Smooth muscle cell (in vitro differentiated cells): ENCODE measurements around the gene CLBA1. TPM values are rescaled to one million over a fixed set of nuclear protein-coding genes. Genes with fewer than 3 reads are reported as not detected.

Source experiments
- DNase-seq: peaks from one replicate; lab custom pipeline; 2025; ENCODE audit not compliant: unreplicated experiment; lab: John Stamatoyannopoulos, UW
- H2AFZ ChIP-seq: fragments of 200-600 bp; sonication (generic); 2 replicates; pipeline ENCODE4 v1.6.0; 2016; ENCODE audit warnings: antibody characterized with exemption, low read depth, mild to moderate bottlenecking
- H3F3A ChIP-seq: fragments of 200-600 bp; sonication (generic); 2 replicates; pipeline ENCODE4 v1.6.0; 2017; ENCODE audit warnings: antibody characterized with exemption, low read depth
- H3K27ac ChIP-seq: fragments of 200-600 bp; sonication (generic); 2 replicates; pipeline ENCODE4 v1.5.1; 2016; ENCODE audit warnings: low read depth, mild to moderate bottlenecking
- H3K27me3 ChIP-seq: fragments of 200-600 bp; sonication (generic); 2 replicates; pipeline ENCODE4 v1.6.1; 2016; ENCODE audit warnings: low read depth, mild to moderate bottlenecking
- H3K36me3 ChIP-seq: fragments of 200-600 bp; sonication (generic); 2 replicates; pipeline ENCODE4 v1.5.1; 2016; ENCODE audit warnings: low read depth
- H3K4me1 ChIP-seq: fragments of 200-600 bp; sonication (generic); 2 replicates; pipeline ENCODE4 v1.5.1; 2016; ENCODE audit warnings: low read depth
- H3K4me2 ChIP-seq: fragments of 200-600 bp; sonication (generic); 2 replicates; pipeline ENCODE4 v1.6.0; 2016; ENCODE audit warnings: mild to moderate bottlenecking
- H3K4me3 ChIP-seq: fragments of 200-600 bp; sonication (generic); 2 replicates; pipeline ENCODE4 v1.5.1; 2016; ENCODE audit warnings: mild to moderate bottlenecking
- H3K79me2 ChIP-seq: fragments of 200-600 bp; sonication (generic); 2 replicates; pipeline ENCODE4 v1.6.0; 2016; ENCODE audit warnings: low read depth, mild to moderate bottlenecking
- H3K9ac ChIP-seq: fragments of 200-600 bp; sonication (generic); 2 replicates; pipeline ENCODE4 v1.6.0; 2016; ENCODE audit warnings: low read depth
- H3K9me3 ChIP-seq: fragments of 200-600 bp; sonication (generic); replicated peaks from 2 replicates; pipeline ENCODE4 v1.5.1; 2016; ENCODE audit warnings: low read depth
- H4K20me1 ChIP-seq: fragments of 200-600 bp; sonication (generic); 2 replicates; pipeline ENCODE4 v1.6.0; 2016; ENCODE audit warnings: low read depth
- WGBS: methylation state at CpG from one replicate; pipeline ENCODE4 v1.1.7; 2016; ENCODE audit warnings: low lambda C conversion rate; 5-methylcytosine and 5-hydroxymethylcytosine counted together
- polyA plus RNA-seq: library from polyadenylated mRNA; unstranded; fragments of >200 nt; fragmentation: Nextera tagmentation; extraction: Ambion mirVana; gene quantifications from 2 replicates; pipeline ENCODE4 v1.2.1, GENCODE V29; 2016
- total RNA-seq: library from RNA; depleted of rRNA; stranded (reverse); fragments of >200 nt; gene quantifications from 2 replicates; pipeline ENCODE4 v1.2.3, GENCODE V29; 2014
- TF ChIP-seq, protein P1 (sequence below): fragments of 200-600 bp; sonication (generic); IDR thresholded peaks from 2 replicates; pipeline ENCODE4 v1.5.1; 2017; ENCODE audit warnings: borderline replicate concordance, mild to moderate bottlenecking, antibody characterized with exemption; ENCODE audit not compliant: insufficient read depth, poor library complexity, severe bottlenecking

Gene CLBA1
- total and polyA plus RNA-seq, 2 experiments from 2014 or later, result 5.0 to 8.7 TPM

DNA sequence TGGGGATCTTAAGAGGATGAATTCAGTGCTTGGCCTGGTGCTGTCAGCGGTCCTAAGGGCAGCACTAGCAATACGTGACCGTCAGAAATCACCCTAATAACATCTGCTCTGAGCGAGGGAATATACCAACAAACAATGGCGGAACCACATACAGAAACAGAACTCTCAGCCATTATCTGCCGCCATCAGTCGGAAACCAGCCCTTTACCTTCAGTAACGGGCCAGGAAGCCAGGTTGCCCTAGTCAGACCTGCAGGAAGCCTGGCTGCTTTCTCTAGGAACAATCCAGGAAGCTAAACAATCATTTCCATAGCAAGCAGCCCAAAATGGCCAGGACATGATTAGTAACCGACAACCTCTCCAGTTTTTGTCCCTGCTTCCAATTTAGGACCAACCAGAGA is 29.7 kb downstream of the CLBA1 start:
- Histone ChIP-seq H3K79me2 (peaks cover 98% of the 10 kb centered on the region), H4K20me1 (peaks cover 97% of the 10 kb centered on the region), H3K4me3 (no peak overlapping the region), H3K9me3 (no peaks in the 10 kb centered on the region), H3F3A (peaks cover 5% of the 10 kb centered on the region), H3K27ac (no peak overlapping the region), H3K4me2 (no peak overlapping the region), H3K4me1 (peaks cover 30% of the 10 kb centered on the region), H2AFZ (no peak overlapping the region), H3K36me3 (no peaks in the 10 kb centered on the region), H3K9ac (no peak overlapping the region), H3K27me3 (no peaks in the 10 kb centered on the region)
- DNase-seq, result no peak
- WGBS, result 79% methylated on average over 9 of the region's 9 CpGs
- TF ChIP-seq, protein P1, sequence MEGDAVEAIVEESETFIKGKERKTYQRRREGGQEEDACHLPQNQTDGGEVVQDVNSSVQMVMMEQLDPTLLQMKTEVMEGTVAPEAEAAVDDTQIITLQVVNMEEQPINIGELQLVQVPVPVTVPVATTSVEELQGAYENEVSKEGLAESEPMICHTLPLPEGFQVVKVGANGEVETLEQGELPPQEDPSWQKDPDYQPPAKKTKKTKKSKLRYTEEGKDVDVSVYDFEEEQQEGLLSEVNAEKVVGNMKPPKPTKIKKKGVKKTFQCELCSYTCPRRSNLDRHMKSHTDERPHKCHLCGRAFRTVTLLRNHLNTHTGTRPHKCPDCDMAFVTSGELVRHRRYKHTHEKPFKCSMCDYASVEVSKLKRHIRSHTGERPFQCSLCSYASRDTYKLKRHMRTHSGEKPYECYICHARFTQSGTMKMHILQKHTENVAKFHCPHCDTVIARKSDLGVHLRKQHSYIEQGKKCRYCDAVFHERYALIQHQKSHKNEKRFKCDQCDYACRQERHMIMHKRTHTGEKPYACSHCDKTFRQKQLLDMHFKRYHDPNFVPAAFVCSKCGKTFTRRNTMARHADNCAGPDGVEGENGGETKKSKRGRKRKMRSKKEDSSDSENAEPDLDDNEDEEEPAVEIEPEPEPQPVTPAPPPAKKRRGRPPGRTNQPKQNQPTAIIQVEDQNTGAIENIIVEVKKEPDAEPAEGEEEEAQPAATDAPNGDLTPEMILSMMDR, result no peak

DNA sequence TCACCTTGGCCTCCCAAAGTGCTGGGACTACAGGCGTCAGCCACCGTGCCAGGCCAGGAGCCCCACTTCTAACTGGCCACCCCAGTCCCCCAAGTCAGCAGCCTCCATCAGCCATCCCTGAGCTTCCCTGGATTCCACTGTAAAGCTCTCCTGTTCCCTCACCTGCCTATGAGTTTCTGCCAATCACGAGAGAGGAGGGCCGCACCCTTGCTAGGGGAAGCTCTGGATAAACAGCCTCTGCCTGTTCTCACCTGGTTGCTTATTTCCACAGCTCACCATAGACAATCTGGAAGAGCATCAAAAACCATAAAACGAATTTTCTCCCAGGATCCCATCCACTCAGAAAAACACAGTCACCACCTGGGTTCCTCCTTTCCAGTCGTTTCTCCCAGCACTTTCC is 30.3 kb downstream of the CLBA1 start:
- no peak for DNase-seq
- Histone ChIP-seq H3K79me2 (peaks cover 94% of the 10 kb centered on the region), H3K9ac (no peak overlapping the region), H3K4me1 (peaks cover 30% of the 10 kb centered on the region), H3K9me3 (no peaks in the 10 kb centered on the region), H3K27me3 (no peaks in the 10 kb centered on the region), H3K27ac (no peak overlapping the region), H3K36me3 (no peaks in the 10 kb centered on the region), H4K20me1 (peaks cover 90% of the 10 kb centered on the region), H2AFZ (no peak overlapping the region), H3K4me3 (no peak overlapping the region), H3F3A (peaks cover 9% of the 10 kb centered on the region), H3K4me2 (no peak overlapping the region)
- TF ChIP-seq, protein P1, result no peak
- 88% methylated on average over 6 of the region's 6 CpGs for WGBS

DNA sequence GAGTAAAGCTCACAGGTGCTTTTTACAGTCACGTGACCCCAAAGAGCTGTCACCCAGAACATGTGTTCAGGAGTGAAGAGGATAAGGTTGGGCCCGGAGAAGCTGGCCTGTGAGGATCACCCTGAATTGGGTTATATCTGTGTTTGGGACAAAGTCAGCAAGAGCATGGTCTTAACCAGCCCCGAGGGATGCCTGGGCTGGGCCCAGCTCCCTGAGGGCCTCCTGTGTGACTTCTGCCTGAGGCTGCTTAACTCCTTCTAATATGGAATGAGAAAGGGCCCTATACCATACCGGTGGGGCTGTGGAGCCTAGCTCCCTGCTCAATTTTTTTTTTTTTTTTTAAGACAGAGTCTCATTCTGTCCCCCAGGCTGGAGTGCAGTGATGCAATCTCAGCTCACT is 32.8 kb downstream of the CLBA1 start:
- peaks cover 34% of the 10 kb centered on the region for H3K4me1 ChIP-seq
- H3F3A ChIP-seq, result peaks cover 19% of the 10 kb centered on the region
- TF ChIP-seq, protein P1, result no peak
- peak overlapping the region; percentile 33 for H3K4me2 ChIP-seq
- WGBS, result 87% methylated on average over 4 of the region's 4 CpGs
- H3K27me3 ChIP-seq, result no peaks in the 10 kb centered on the region
- peaks cover 65% of the 10 kb centered on the region for H4K20me1 ChIP-seq
- H2AFZ ChIP-seq, result no peak overlapping the region
- no peak overlapping the region for H3K4me3 ChIP-seq
- H3K9me3 ChIP-seq, result no peaks in the 10 kb centered on the region
- H3K79me2 ChIP-seq, result peaks cover 76% of the 10 kb centered on the region
- H3K36me3 ChIP-seq, result no peaks in the 10 kb centered on the region
- DNase-seq, result no peak
- no peak overlapping the region for H3K27ac ChIP-seq
- no peak overlapping the region for H3K9ac ChIP-seq
